GM19023 (cell line): ENCODE measurements around the gene PBX1.

Experiments used
- ATAC-seq: cut with Tn5 transposase; IDR thresholded peaks from one replicate; pipeline ENCODE4 v1.9.1; 2021; ENCODE audit warnings: mild to moderate bottlenecking, moderate library complexity; ENCODE audit not compliant: unreplicated experiment

Gene PBX1

GRCh38 chr1:164748253-164748899 is 189.4 kb downstream of the PBX1 start:
- ATAC-seq = no peak

GRCh38 chr1:164753521-164754077 is 194.6 kb downstream of the PBX1 start:
- no peak for ATAC-seq

- no peak for ATAC-seq
Observed at GRCh38 chr1:164754088-164754600, 195.2 kb downstream of the PBX1 start.

GRCh38 chr1:164755690-164756089 is 196.7 kb downstream of the PBX1 start:
- ATAC-seq = no peak

GRCh38 chr1:164756741-164757140 is 197.8 kb downstream of the PBX1 start:
- no peak for ATAC-seq

- ATAC-seq = no peak
Observed at GRCh38 chr1:164757625-164758024, 198.6 kb downstream of the PBX1 start.

GRCh38 chr1:164759144-164759920 is 200.3 kb downstream of the PBX1 start:
- ATAC-seq = no peak

GRCh38 chr1:164759979-164760469 is 201.0 kb downstream of the PBX1 start:
- no peak for ATAC-seq

- ATAC-seq = no peak
Observed at GRCh38 chr1:164760569-164760968, 201.6 kb downstream of the PBX1 start.

- ATAC-seq = no peak
Observed at GRCh38 chr1:164761009-164761408, 202.0 kb downstream of the PBX1 start.

- no peak for ATAC-seq
Observed at GRCh38 chr1:164763098-164763497, 204.1 kb downstream of the PBX1 start.

GRCh38 chr1:164764333-164764732 is 205.3 kb downstream of the PBX1 start:
- ATAC-seq = no peak

GRCh38 chr1:164765557-164765956 is 206.6 kb downstream of the PBX1 start:
- no peak for ATAC-seq

GRCh38 chr1:164765992-164766720 is 207.2 kb downstream of the PBX1 start:
- ATAC-seq = no peak

- ATAC-seq = no peak
Observed at GRCh38 chr1:164767752-164768402, 208.9 kb downstream of the PBX1 start.

- no peak for ATAC-seq
Observed at GRCh38 chr1:164768619-164769018, 209.6 kb downstream of the PBX1 start.

GRCh38 chr1:164769486-164770130 is 210.6 kb downstream of the PBX1 start:
- ATAC-seq = no peak

- no peak for ATAC-seq
Observed at GRCh38 chr1:164770131-164770529, 211.1 kb downstream of the PBX1 start.

- ATAC-seq = no peak
Observed at GRCh38 chr1:164771041-164771618, 212.1 kb downstream of the PBX1 start.
